Cardiac fibroblast (primary cell): ENCODE measurements around the gene CAB39L.

Experiments used
- DNase-seq, 2 donors: peaks; one replicate each; pipeline versions ENCODE4 v3.0.0 to v3.0.0-alpha.2; 2010; ENCODE audit warnings: low read depth in 2 of 2
- H3K4me3 ChIP-seq, 2 donors: replicated peaks in 1 of 2; 1 replicate in 1 of 2; 2 replicates in 1 of 2; pipeline ENCODE4 v1.5.1; 2011; ENCODE audit warnings: low read depth in 2 of 2, low read length in 2 of 2, mild to moderate bottlenecking in 2 of 2, moderate library complexity in 1 of 2
- TF ChIP-seq, protein P1 (sequence below): IDR thresholded peaks from one replicate; pipeline ENCODE4 v1.5.1; 2011; ENCODE audit warnings: low read depth, mild to moderate bottlenecking, low read length, inconsistent platforms

CAB39L gene

DNA sequence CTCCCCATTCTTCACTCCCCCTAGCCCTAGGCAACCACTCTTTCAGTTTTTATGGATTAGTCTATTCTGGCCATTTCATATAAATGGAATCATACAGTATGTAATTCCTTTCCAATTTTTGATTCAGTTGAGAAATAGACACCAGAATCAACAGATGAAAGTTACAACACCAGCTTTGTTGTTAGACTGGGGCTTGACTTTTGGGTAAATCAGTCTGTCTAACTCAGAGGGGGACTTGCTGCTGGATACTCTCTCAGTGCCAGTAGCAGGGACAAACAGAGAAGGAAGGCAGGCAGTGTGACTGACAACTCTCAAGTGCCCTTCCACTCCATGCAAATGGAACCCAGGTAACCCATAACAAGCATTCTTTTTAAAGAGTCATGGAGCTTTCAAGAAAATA, 155.4 kb downstream of the CAB39L start:
- DNase-seq = no peak
- TF ChIP-seq, protein P1, sequence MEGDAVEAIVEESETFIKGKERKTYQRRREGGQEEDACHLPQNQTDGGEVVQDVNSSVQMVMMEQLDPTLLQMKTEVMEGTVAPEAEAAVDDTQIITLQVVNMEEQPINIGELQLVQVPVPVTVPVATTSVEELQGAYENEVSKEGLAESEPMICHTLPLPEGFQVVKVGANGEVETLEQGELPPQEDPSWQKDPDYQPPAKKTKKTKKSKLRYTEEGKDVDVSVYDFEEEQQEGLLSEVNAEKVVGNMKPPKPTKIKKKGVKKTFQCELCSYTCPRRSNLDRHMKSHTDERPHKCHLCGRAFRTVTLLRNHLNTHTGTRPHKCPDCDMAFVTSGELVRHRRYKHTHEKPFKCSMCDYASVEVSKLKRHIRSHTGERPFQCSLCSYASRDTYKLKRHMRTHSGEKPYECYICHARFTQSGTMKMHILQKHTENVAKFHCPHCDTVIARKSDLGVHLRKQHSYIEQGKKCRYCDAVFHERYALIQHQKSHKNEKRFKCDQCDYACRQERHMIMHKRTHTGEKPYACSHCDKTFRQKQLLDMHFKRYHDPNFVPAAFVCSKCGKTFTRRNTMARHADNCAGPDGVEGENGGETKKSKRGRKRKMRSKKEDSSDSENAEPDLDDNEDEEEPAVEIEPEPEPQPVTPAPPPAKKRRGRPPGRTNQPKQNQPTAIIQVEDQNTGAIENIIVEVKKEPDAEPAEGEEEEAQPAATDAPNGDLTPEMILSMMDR = no peak
- H3K4me3 ChIP-seq = no peak overlapping the region

DNA sequence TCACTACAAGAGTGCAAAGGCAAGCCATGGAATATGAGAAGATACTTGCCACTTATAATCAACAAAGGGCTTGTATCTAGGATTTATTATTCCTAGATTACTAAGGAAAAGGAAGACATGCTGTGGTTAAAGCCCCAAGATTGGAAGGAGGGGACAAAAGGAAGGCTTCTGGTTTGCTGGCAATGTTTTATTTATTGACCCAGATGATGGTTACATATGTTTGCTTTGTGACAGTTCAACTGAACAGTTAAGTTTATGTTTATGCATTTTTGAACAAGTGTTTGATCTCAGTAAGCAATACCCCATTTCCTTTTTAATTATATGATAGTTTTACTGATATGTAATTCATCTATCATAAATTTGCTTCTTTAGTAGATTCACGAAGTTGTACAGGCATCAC, 155.9 kb downstream of the CAB39L start:
- DNase-seq = no peak
- TF ChIP-seq, protein P1 = no peak
- H3K4me3 ChIP-seq = no peak overlapping the region

DNA sequence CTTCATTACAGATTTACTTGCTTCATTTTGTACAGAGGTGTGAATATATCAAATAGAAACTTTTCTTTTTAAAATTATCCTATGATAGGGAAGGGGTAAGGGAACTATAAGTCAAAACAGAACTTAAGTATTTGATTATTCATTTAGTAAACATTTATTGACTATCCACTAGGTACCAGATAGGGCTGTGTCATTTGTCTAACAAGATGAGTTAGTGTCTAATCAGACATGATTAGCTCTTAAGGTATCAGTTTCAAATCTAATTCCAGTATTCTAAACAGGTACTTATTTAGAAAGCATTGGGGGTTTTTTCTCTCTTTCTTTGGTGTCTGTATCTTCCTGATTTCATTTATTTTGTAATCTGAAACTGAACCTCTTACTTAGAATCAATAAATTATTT, 164.0 kb downstream of the CAB39L start:
- no peak for DNase-seq
- TF ChIP-seq, protein P1 = no peak
- no peak overlapping the region for H3K4me3 ChIP-seq

DNA sequence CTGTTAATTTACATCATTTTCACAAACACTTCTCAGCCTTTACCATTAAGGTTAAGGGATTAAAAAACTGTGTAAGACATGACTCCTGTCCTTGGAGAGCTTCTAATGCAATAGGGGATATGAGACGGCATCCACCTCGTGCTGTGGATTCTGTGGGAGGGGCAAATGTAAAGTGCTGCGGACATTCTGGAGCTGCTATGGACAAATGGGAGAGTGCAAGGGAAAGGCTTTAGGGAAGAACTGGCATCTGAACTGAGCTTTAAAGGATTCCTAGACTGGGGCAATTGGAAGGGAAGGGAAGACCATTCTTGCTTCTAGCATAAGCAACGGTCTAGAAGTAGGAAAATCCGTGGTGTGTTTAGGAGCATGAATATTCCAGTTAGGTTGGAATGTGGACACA, 164.8 kb downstream of the CAB39L start:
- TF ChIP-seq, protein P1 = no peak
- no peak overlapping the region for H3K4me3 ChIP-seq
- no peak for DNase-seq

DNA sequence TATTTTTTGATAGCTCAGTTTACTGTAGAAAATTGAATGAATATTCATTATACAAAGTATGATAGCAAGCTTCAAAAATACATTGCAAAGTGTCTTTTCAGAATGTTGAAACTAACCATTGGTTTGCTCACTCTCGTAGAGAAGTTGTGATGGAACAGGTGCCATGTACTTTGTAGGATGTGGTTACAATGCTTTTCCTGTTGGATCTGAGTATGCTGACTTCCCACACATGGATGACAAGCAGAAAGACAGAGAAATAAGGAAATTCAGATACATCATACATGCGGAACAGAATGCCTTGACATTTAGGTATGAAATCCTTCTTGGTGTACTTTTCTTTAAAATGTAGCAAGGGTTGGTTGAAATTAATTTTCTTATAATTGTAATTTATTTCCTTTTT, 165.7 kb downstream of the CAB39L start:
- DNase-seq = no peak
- TF ChIP-seq, protein P1 = no peak
- H3K4me3 ChIP-seq = no peak overlapping the region

DNA sequence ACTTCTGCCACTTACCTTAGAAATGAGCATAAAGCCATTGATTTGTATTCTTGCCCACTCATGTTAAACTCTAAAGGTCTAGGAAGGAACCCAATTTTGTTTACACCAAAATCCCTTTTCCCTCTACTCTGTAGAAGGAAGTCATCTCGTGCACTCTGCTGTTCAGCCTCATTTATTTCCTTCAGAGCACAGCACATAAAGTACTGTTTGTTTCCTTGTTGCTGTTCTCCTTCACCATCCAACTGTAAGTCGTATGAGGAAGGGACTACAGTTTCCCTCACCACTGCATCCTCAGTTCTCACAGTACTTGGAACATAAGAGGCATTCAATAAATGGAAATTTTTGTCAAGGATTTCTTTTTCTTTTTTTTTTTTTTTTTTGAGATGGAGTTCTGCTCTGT, 171.6 kb downstream of the CAB39L start:
- TF ChIP-seq, protein P1 = no peak
- DNase-seq = no peak
- H3K4me3 ChIP-seq = no peak overlapping the region

DNA sequence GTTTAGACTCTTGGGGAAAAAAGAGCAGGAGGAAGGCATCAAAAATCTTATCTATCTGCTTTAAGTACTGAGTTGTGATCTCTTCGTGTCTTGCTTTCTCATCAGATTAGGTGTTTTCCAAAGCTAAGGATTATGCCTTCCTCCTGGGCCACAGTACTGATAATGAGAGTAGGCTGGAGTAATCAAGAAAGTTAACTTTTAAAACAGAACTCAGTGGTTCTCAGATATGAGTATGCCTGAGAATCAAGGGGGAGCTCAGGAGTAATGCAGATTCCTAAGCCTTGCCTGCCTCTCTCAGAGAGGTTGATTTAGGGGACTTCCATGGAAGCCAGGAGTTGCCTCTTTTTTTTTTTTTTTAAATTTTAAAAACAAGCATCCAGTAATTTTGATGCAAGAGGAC, 172.6 kb downstream of the CAB39L start:
- H3K4me3 ChIP-seq = no peak overlapping the region
- TF ChIP-seq, protein P1 = no peak
- DNase-seq = no peak
